HepG2 (cell line): ENCODE data around the gene DDX31. TPM values are rescaled to one million over a fixed set of nuclear protein-coding genes. Genes with fewer than 3 reads are reported as not detected.

Experiments
- GATAD2A ChIP-seq: IDR thresholded peaks from 2 replicates; pipeline ENCODE4 v1.6.1; 2016
- HNF4G ChIP-seq, 2 experiments: sonication (generic) in 1 of 2; formaldehyde crosslinking in 1 of 2; IDR thresholded peaks; 2 replicates each; pipeline versions ENCODE4 v1.4.0 to v1.6.1; 2011 to 2020; ENCODE audit warnings: borderline replicate concordance in 2 of 2, low read depth in 2 of 2, mild to moderate bottlenecking in 2 of 2, low read length in 1 of 2, missing genetic modification reagents in 1 of 2, moderate library complexity in 1 of 2
- POGZ ChIP-seq: sonication (generic); formaldehyde crosslinking; IDR thresholded peaks from 2 replicates; pipeline ENCODE4 v1.4.0; 2020; ENCODE audit warnings: mild to moderate bottlenecking, missing genetic modification reagents
- SIX1 ChIP-seq: sonication (generic); formaldehyde crosslinking; IDR thresholded peaks from 2 replicates; pipeline ENCODE4 v1.4.0; 2020; ENCODE audit warnings: missing genetic modification reagents, borderline replicate concordance
- STAT5B ChIP-seq: sonication (generic); formaldehyde crosslinking; IDR thresholded peaks from 2 replicates; pipeline ENCODE4 v1.4.0; 2020; ENCODE audit warnings: missing genetic modification reagents
- TCF7 ChIP-seq: sonication (generic); IDR thresholded peaks from 2 replicates; pipeline ENCODE4 v1.6.1; 2016; ENCODE audit warnings: antibody characterized with exemption, low read depth
- TEAD3 ChIP-seq: optimal IDR thresholded peaks from 2 replicates; pipeline ENCODE3; 2016; ENCODE audit warnings: borderline replicate concordance
- TOE1 ChIP-seq: sonication (generic); formaldehyde crosslinking; IDR thresholded peaks from 2 replicates; pipeline ENCODE4 v1.4.0; 2020; ENCODE audit warnings: mild to moderate bottlenecking, missing genetic modification reagents
- ZNF138 ChIP-seq: sonication (generic); formaldehyde crosslinking; IDR thresholded peaks from 2 replicates; pipeline ENCODE4 v1.5.0; 2020; ENCODE audit warnings: mild to moderate bottlenecking, low read depth, missing genetic modification reagents
- ZNF274 ChIP-seq: sonication (generic); formaldehyde crosslinking; IDR thresholded peaks from 2 replicates; pipeline ENCODE4 v1.5.1; 2020; ENCODE audit warnings: mild to moderate bottlenecking, missing genetic modification reagents
- ZNF879 ChIP-seq: sonication (generic); formaldehyde crosslinking; IDR thresholded peaks from 2 replicates; pipeline ENCODE4 v1.8.1; 2023; ENCODE audit warnings: missing genetic modification reagents
- polyA plus RNA-seq, 8 experiments: library from polyadenylated mRNA; depleted of rRNA in 3 of 8; stranded (reverse) in 7 of 8; unstranded in 1 of 8; fragments of >200 nt; fragmentation: Illumina TruSeq in 4 of 8; extraction: Trizol in 4 of 8; gene quantifications; 2 replicates each; pipeline versions ENCODE4 v1.2.1 to v1.2.3, GENCODE V29; 2011 to 2016; ENCODE audit warnings: low read depth in 4 of 8, missing spikeins in 1 of 8, mixed read lengths in 1 of 8; ENCODE audit not compliant: insufficient read depth in 1 of 8
- total RNA-seq, 5 experiments: library from RNA; depleted of rRNA; stranded (reverse); fragments of >200 nt; fragmentation: Illumina TruSeq; extraction: Trizol; gene quantifications; 2 replicates each; pipeline ENCODE4 v1.2.3, GENCODE V29; 2016; ENCODE audit warnings: low read depth in 1 of 5
- TF ChIP-seq, protein P1 (sequence below): IDR thresholded peaks from 2 replicates; pipeline ENCODE4 v1.6.1; 2016; ENCODE audit warnings: missing biosample characterization, missing genetic modification reagents, low read depth
- TF ChIP-seq, protein P2 (sequence below): sonication (generic); formaldehyde crosslinking; IDR thresholded peaks from 2 replicates; pipeline ENCODE4 v1.8.0; 2022; ENCODE audit warnings: mild to moderate bottlenecking, missing genetic modification reagents, borderline replicate concordance
- TF ChIP-seq, protein P3 (sequence below): sonication (generic); formaldehyde crosslinking; IDR thresholded peaks from 2 replicates; pipeline ENCODE4 v1.9.0; 2021; ENCODE audit warnings: missing genetic modification reagents, borderline replicate concordance
- TF ChIP-seq, protein P4 (sequence below): sonication (generic); formaldehyde crosslinking; IDR thresholded peaks from 2 replicates; pipeline ENCODE4 v1.4.0; 2020; ENCODE audit warnings: missing genetic modification reagents, borderline replicate concordance
- TF ChIP-seq, protein P5 (sequence below): IDR thresholded peaks from 2 replicates; pipeline ENCODE4 v1.6.1; 2016; ENCODE audit warnings: control low read depth
- TF ChIP-seq, protein P6 (sequence below): sonication (generic); formaldehyde crosslinking; IDR thresholded peaks from 2 replicates; pipeline ENCODE4 v1.8.0; 2022; ENCODE audit warnings: low read depth, missing genetic modification reagents

Gene DDX31
- total and polyA plus RNA-seq, 2 of the 13 experiments (the other 11 are each of a cell fraction or from before 2014, with no cell fraction given) = 11.4 to 16.3 TPM

DNA sequence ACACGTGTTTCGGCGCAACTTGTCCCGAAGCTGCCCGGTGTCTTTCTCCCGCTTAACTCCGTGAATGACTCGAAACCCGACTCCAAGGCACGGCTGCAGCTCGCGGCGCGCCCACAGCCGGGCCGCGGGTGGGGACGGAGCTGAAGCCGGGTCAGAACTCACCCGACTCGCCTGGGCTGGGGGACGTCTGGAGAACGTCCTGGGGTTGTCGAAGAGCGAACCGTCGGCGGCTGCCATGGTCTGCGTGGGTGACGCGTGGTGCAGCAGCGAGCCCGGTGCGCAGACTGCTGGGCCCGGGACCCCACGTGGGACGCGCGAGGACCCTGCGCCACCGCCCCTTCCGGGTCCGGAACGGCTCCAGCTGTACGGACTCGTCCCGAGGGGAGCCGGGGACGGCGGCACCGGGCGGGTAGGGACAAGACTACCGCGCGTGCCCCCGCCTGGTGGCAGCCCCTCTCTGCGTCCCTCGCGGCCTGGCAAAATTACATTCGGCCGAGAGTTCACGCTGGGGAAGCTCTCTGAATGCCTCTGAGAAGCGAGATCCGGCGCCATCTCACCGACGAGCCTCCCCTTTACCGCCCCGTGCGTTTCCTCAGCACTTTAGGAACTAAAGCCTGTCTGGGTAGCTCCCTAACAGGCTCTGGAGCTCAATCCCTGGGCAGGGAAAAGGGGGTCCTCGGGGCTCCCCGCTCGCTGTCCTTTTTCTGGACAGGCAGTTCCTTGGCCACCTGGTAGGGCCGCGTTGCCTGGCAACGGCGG lies at the start of gene DDX31 (continued):
- TF ChIP-seq ZNF274 (CRISPR knock-in tag) (peak; percentile 93), SIX1 (CRISPR knock-in tag) (0 out of 2 replicates have a peak, but pooled peaks have one; percentile 7), TCF7 (no peak), ZNF138 (CRISPR knock-in tag) (peak; percentile 95), ZNF879 (CRISPR knock-in tag) (no peak), HNF4G (IDR thresholded peaks at IDR 0.05; ENCODE audit: borderline replicate concordance, low read depth, low read length) (no peak), HNF4G (CRISPR knock-in tag; IDR thresholded peaks at IDR 0.05; ENCODE audit: borderline replicate concordance, low read depth) (peak; percentile 6; the same call in 1 of the 2 replicates), STAT5B (0 out of 2 replicates have a peak, but pooled peaks have one; percentile 34), GATAD2A (CRISPR knock-in tag) (peak; percentile 44), POGZ (CRISPR knock-in tag) (peak; percentile 62; the same call in 1 of the 2 replicates), TOE1 (CRISPR knock-in tag) (no peak), TEAD3 (peak; percentile 59)
- TF ChIP-seq, protein P1, sequence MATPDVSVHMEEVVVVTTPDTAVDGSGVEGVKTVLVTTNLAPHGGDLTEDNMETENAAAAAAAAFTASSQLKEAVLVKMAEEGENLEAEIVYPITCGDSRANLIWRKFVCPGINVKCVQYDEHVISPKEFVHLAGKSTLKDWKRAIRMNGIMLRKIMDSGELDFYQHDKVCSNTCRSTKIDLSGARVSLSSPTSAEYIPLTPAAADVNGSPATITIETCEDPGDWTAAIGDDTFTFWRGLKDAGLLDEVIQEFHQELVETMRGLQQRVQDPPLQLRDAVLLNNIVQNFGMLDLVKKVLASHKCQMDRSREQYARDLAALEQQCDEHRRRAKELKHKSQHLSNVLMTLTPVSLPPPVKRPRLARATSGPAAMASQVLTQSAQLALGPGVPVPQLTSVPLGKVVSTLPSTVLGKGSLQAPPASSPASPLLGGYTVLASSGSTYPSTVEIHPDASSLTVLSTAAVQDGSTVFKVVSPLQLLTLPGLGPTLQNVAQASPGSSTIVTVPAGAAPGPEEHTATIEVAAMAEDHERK = no peak
- TF ChIP-seq, protein P2, sequence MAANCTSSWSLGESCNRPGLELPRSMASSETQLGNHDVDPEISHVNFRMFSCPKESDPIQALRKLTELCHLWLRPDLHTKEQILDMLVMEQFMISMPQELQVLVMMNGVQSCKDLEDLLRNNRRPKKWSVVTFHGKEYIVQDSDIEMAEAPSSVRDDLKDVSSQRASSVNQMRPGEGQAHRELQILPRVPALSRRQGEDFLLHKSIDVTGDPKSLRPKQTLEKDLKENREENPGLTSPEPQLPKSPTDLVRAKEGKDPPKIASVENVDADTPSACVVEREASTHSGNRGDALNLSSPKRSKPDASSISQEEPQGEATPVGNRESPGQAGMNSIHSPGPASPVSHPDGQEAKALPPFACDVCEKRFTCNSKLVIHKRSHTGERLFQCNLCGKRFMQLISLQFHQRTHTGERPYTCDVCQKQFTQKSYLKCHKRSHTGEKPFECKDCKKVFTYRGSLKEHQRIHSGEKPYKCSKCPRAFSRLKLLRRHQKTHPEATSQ (CRISPR knock-in tag) = no peak
- TF ChIP-seq, protein P3, sequence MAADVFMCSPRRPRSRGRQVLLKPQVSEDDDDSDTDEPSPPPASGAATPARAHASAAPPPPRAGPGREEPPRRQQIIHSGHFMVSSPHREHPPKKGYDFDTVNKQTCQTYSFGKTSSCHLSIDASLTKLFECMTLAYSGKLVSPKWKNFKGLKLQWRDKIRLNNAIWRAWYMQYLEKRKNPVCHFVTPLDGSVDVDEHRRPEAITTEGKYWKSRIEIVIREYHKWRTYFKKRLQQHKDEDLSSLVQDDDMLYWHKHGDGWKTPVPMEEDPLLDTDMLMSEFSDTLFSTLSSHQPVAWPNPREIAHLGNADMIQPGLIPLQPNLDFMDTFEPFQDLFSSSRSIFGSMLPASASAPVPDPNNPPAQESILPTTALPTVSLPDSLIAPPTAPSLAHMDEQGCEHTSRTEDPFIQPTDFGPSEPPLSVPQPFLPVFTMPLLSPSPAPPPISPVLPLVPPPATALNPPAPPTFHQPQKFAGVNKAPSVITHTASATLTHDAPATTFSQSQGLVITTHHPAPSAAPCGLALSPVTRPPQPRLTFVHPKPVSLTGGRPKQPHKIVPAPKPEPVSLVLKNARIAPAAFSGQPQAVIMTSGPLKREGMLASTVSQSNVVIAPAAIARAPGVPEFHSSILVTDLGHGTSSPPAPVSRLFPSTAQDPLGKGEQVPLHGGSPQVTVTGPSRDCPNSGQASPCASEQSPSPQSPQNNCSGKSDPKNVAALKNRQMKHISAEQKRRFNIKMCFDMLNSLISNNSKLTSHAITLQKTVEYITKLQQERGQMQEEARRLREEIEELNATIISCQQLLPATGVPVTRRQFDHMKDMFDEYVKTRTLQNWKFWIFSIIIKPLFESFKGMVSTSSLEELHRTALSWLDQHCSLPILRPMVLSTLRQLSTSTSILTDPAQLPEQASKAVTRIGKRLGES = 0 out of 2 replicates have a peak, but pooled peaks have one; percentile 70
- TF ChIP-seq, protein P4, sequence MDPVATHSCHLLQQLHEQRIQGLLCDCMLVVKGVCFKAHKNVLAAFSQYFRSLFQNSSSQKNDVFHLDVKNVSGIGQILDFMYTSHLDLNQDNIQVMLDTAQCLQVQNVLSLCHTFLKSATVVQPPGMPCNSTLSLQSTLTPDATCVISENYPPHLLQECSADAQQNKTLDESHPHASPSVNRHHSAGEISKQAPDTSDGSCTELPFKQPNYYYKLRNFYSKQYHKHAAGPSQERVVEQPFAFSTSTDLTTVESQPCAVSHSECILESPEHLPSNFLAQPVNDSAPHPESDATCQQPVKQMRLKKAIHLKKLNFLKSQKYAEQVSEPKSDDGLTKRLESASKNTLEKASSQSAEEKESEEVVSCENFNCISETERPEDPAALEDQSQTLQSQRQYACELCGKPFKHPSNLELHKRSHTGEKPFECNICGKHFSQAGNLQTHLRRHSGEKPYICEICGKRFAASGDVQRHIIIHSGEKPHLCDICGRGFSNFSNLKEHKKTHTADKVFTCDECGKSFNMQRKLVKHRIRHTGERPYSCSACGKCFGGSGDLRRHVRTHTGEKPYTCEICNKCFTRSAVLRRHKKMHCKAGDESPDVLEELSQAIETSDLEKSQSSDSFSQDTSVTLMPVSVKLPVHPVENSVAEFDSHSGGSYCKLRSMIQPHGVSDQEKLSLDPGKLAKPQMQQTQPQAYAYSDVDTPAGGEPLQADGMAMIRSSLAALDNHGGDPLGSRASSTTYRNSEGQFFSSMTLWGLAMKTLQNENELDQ (CRISPR knock-in tag) = 0 out of 2 replicates have a peak, but pooled peaks have one; percentile 53
- TF ChIP-seq, protein P5, sequence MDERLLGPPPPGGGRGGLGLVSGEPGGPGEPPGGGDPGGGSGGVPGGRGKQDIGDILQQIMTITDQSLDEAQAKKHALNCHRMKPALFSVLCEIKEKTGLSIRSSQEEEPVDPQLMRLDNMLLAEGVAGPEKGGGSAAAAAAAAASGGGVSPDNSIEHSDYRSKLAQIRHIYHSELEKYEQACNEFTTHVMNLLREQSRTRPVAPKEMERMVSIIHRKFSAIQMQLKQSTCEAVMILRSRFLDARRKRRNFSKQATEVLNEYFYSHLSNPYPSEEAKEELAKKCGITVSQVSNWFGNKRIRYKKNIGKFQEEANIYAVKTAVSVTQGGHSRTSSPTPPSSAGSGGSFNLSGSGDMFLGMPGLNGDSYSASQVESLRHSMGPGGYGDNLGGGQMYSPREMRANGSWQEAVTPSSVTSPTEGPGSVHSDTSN (CRISPR knock-in tag) = no peak
- TF ChIP-seq, protein P6, sequence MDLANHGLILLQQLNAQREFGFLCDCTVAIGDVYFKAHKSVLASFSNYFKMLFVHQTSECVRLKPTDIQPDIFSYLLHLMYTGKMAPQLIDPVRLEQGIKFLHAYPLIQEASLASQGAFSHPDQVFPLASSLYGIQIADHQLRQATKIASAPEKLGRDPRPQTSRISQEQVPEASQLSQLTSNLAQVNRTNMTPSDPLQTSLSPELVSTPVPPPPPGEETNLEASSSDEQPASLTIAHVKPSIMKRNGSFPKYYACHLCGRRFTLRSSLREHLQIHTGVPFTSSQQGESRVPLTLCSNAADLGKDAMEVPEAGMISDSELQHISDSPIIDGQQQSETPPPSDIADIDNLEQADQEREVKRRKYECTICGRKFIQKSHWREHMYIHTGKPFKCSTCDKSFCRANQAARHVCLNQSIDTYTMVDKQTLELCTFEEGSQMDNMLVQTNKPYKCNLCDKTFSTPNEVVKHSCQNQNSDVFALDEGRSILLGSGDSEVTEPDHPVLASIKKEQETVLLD = peak; percentile 84
